Transverse colon (tissue), 4 donors: ENCODE results near the gene CHEK1.

ENCODE experiments used
- CTCF ChIP-seq, 5 experiments: fragments of 200-600 bp in 3 of 5; fragments of 450-650 bp in 2 of 5; sonication (generic) in 3 of 5; IDR thresholded peaks; 1 replicate in 2 of 5; 2 replicates in 3 of 5; pipeline ENCODE4 v1.5.1; 2016 to 2017; ENCODE audit warnings: antibody characterized with exemption in 5 of 5, inconsistent platforms in 3 of 5, mild to moderate bottlenecking in 2 of 5, moderate library complexity in 1 of 5
- POLR2A ChIP-seq: fragments of 450-650 bp; IDR thresholded peaks from one replicate; pipeline ENCODE4 v1.6.1; 2016; ENCODE audit warnings: antibody characterized with exemption, mild to moderate bottlenecking, moderate library complexity
- POLR2AphosphoS5 ChIP-seq, 3 donors: sonication (generic); formaldehyde crosslinking; IDR thresholded peaks; one replicate each; pipeline ENCODE4 v1.6.1; 2016; ENCODE audit warnings: antibody characterized with exemption in 3 of 3

- TF ChIP-seq CTCF (IDR thresholded peaks at IDR 0.05) (no peak), POLR2A (no peak), POLR2AphosphoS5 (IDR thresholded peaks at IDR 0.05) (no peak)
Observed at GRCh38 chr11:125579811-125580210, 45.2 kb upstream of the CHEK1 start.
